HepG2 (cell line): ENCODE data around the gene RABEPK. TPM values are rescaled to one million over a fixed set of nuclear protein-coding genes. Genes with fewer than 3 reads are reported as not detected.

Experiments used
- CCAR2 ChIP-seq: fragments of 200-400 bp; formaldehyde crosslinking; optimal IDR thresholded peaks from 2 replicates; pipeline ENCODE3; 2018; ENCODE audit warnings: low read depth, mild to moderate bottlenecking, low read length, moderate library complexity
- ETV5 ChIP-seq: IDR thresholded peaks from 2 replicates; pipeline ENCODE4 v1.6.1; 2018; ENCODE audit warnings: missing biosample characterization, missing genetic modification reagents, inconsistent platforms, borderline replicate concordance
- ETV6 ChIP-seq: sonication (generic); formaldehyde crosslinking; conservative IDR thresholded peaks from 2 replicates; pipeline ENCODE4 v1.4.0; 2020; ENCODE audit warnings: missing genetic modification reagents
- ISL2 ChIP-seq: sonication (generic); formaldehyde crosslinking; IDR thresholded peaks from 2 replicates; pipeline ENCODE4 v1.5.0; 2020; ENCODE audit warnings: missing genetic modification reagents
- KLF15 ChIP-seq: sonication (generic); formaldehyde crosslinking; IDR thresholded peaks from 2 replicates; pipeline ENCODE4 v1.8.1; 2023; ENCODE audit warnings: borderline replicate concordance, mild to moderate bottlenecking, inconsistent platforms, missing genetic modification reagents, mixed read lengths
- MIXL1 ChIP-seq: IDR thresholded peaks from 2 replicates; pipeline ENCODE4 v1.6.1; 2016
- MNT ChIP-seq: fragments of 450-650 bp; IDR thresholded peaks from 2 replicates; pipeline ENCODE4 v1.6.1; 2016
- RBM22 ChIP-seq: fragments of 200-400 bp; formaldehyde crosslinking; optimal IDR thresholded peaks from 2 replicates; pipeline ENCODE3; 2017; ENCODE audit warnings: mild to moderate bottlenecking, low read length, moderate library complexity
- REXO4 ChIP-seq: sonication (generic); formaldehyde crosslinking; IDR thresholded peaks from 2 replicates; pipeline ENCODE4 v1.8.0; 2022; ENCODE audit warnings: missing genetic modification reagents, mild to moderate bottlenecking, borderline replicate concordance
- SNAPC4 ChIP-seq: sonication (generic); formaldehyde crosslinking; IDR thresholded peaks from 2 replicates; pipeline ENCODE4 v1.4.0; 2020; ENCODE audit warnings: mild to moderate bottlenecking, missing genetic modification reagents
- SOX13 ChIP-seq, 3 experiments: fragments of 450-650 bp in 1 of 3; sonication (generic) in 1 of 3; formaldehyde crosslinking in 1 of 3; IDR thresholded peaks in 2 of 3; conservative IDR thresholded peaks in 1 of 3; 2 replicates each; pipeline versions ENCODE4 v1.5.0 to v1.6.1; 2016 to 2020; ENCODE audit warnings: antibody characterized with exemption in 1 of 3, mild to moderate bottlenecking in 1 of 3, missing compliant biosample characterization in 1 of 3, missing genetic modification reagents in 1 of 3, moderate library complexity in 1 of 3
- ZNF230 ChIP-seq: sonication (generic); formaldehyde crosslinking; IDR thresholded peaks from 2 replicates; pipeline ENCODE4 v1.4.0; 2020; ENCODE audit warnings: mild to moderate bottlenecking, missing genetic modification reagents
- ZNF263 ChIP-seq: sonication (generic); formaldehyde crosslinking; IDR thresholded peaks from 2 replicates; pipeline ENCODE4 v1.4.0; 2020; ENCODE audit warnings: missing genetic modification reagents
- ZNF460 ChIP-seq: sonication (generic); formaldehyde crosslinking; IDR thresholded peaks from 2 replicates; pipeline ENCODE4 v1.5.1; 2020; ENCODE audit warnings: missing genetic modification reagents, mild to moderate bottlenecking, borderline replicate concordance
- ZNF546 ChIP-seq: sonication (generic); formaldehyde crosslinking; conservative IDR thresholded peaks from 2 replicates; pipeline ENCODE4 v1.8.1; 2023; ENCODE audit warnings: mild to moderate bottlenecking, missing genetic modification reagents
- ZNF691 ChIP-seq: sonication (generic); formaldehyde crosslinking; IDR thresholded peaks from 2 replicates; pipeline ENCODE4 v1.4.0; 2020; ENCODE audit warnings: missing genetic modification reagents, low read depth, mild to moderate bottlenecking, borderline replicate concordance
- ZNF792 ChIP-seq: IDR thresholded peaks from 2 replicates; pipeline ENCODE4 v1.6.1; 2016
- ZZZ3 ChIP-seq: sonication (generic); formaldehyde crosslinking; IDR thresholded peaks from 2 replicates; pipeline ENCODE4 v1.4.0; 2020; ENCODE audit warnings: missing genetic modification reagents, mild to moderate bottlenecking, borderline replicate concordance
- polyA plus RNA-seq, 8 experiments: library from polyadenylated mRNA; depleted of rRNA in 3 of 8; stranded (reverse) in 7 of 8; unstranded in 1 of 8; fragments of >200 nt; fragmentation: Illumina TruSeq in 4 of 8; extraction: Trizol in 4 of 8; gene quantifications; 2 replicates each; pipeline versions ENCODE4 v1.2.1 to v1.2.3, GENCODE V29; 2011 to 2016; ENCODE audit warnings: low read depth in 4 of 8, missing spikeins in 1 of 8, mixed read lengths in 1 of 8; ENCODE audit not compliant: insufficient read depth in 1 of 8
- total RNA-seq, 5 experiments: library from RNA; depleted of rRNA; stranded (reverse); fragments of >200 nt; fragmentation: Illumina TruSeq; extraction: Trizol; gene quantifications; 2 replicates each; pipeline ENCODE4 v1.2.3, GENCODE V29; 2016; ENCODE audit warnings: low read depth in 1 of 5
- TF ChIP-seq, protein P1 (sequence below): sonication (generic); formaldehyde crosslinking; IDR thresholded peaks from 2 replicates; pipeline ENCODE4 v1.5.0; 2020; ENCODE audit warnings: missing genetic modification reagents

Gene RABEPK
- total and polyA plus RNA-seq, 2 of the 13 experiments (the other 11 are each of a cell fraction or from before 2014, with no cell fraction given), result 75.5 to 90.0 TPM

DNA sequence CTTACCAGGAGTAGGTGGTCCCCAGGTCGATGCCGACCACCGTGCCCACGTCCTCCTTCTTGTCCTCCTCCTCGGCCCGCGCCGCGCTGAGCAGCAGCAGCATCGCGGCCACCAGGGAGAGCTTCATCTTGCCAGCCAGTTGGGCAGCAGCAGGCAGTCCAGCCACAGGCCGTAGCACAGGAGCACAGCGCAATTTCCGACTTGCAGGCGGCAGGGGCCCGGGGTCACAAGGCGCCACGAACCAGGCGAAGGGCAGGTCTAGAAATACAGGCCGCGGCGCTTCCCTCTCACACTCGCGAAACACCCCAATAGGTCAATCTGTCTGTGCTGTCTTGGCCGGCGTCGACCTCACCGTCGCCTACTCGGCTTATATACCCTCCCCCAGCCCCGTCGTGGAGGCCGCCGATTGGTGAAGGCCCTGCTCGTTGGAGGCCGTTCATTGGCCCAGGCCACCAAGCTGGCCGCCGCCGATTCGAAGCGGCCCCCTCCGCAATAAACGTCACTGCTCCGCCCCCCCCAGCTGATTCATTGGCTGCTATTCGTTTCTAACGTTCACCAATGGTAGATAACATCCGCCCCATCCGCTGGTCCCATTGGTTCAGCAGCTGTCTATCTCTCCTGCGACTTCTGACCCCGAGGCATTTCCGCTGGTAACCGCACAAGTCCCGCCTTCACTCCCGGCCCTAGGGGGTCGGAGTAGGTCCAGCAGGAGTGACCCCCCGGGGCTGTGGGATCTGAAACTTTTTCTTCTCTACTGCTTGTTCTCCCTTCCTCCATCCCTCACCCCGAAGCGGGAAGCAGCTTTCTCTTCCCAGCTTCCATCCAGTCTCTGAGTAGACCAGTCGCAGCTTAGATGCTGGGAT is 40.9 kb downstream of the RABEPK start, which contains the start of gene HSPA5 (continued):
- TF ChIP-seq SNAPC4 (CRISPR knock-in tag) (peak; percentile 88), ETV5 (CRISPR knock-in tag) (0 out of 2 replicates have a peak, but pooled peaks have one; percentile 20), ETV6 (CRISPR knock-in tag) (peak; percentile 9; the same call in 1 of the 2 replicates), SOX13 (IDR thresholded peaks at IDR 0.05) (no peak), SOX13 (CRISPR knock-in tag; conservative IDR thresholded peaks at IDR 0.05 in 1 of 2, IDR thresholded peaks at IDR 0.05 in 1 of 2) (peak in 1 of 2 experiments; percentile 27; a peak in 1 of 4 replicates), ZNF263 (CRISPR knock-in tag) (no peak; the same call in 1 of the 2 replicates), CCAR2 (no peak), ISL2 (CRISPR knock-in tag) (peak; percentile 20; the same call in 1 of the 2 replicates), MNT (no peak), ZNF691 (CRISPR knock-in tag) (no peak), ZNF230 (no peak; the same call in none of the 2 replicates), REXO4 (CRISPR knock-in tag) (peak; percentile 51; the same call in 1 of the 2 replicates), ZZZ3 (CRISPR knock-in tag) (no peak; the same call in 1 of the 2 replicates), ZNF460 (CRISPR knock-in tag) (no peak), ZNF792 (CRISPR knock-in tag) (peak; percentile 90), RBM22 (no peak), ZNF546 (CRISPR knock-in tag) (no peak), KLF15 (CRISPR knock-in tag) (0 out of 2 replicates have a peak, but pooled peaks have one; percentile 58), MIXL1 (CRISPR knock-in tag) (peak; percentile 23; the same call in 1 of the 2 replicates)
- TF ChIP-seq, protein P1, sequence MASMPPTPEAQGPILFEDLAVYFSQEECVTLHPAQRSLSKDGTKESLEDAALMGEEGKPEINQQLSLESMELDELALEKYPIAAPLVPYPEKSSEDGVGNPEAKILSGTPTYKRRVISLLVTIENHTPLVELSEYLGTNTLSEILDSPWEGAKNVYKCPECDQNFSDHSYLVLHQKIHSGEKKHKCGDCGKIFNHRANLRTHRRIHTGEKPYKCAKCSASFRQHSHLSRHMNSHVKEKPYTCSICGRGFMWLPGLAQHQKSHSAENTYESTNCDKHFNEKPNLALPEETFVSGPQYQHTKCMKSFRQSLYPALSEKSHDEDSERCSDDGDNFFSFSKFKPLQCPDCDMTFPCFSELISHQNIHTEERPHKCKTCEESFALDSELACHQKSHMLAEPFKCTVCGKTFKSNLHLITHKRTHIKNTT, result no peak
